ENCODE data around the gene HOXA3.

- TF ChIP-seq EZH2 (IDR thresholded peaks at IDR 0.05; ENCODE audit: insufficient read depth, low read length), result no peak
- TF ChIP-seq, protein P1, sequence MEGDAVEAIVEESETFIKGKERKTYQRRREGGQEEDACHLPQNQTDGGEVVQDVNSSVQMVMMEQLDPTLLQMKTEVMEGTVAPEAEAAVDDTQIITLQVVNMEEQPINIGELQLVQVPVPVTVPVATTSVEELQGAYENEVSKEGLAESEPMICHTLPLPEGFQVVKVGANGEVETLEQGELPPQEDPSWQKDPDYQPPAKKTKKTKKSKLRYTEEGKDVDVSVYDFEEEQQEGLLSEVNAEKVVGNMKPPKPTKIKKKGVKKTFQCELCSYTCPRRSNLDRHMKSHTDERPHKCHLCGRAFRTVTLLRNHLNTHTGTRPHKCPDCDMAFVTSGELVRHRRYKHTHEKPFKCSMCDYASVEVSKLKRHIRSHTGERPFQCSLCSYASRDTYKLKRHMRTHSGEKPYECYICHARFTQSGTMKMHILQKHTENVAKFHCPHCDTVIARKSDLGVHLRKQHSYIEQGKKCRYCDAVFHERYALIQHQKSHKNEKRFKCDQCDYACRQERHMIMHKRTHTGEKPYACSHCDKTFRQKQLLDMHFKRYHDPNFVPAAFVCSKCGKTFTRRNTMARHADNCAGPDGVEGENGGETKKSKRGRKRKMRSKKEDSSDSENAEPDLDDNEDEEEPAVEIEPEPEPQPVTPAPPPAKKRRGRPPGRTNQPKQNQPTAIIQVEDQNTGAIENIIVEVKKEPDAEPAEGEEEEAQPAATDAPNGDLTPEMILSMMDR (IDR thresholded peaks at IDR 0.05; ENCODE audit: insufficient read depth, low read depth, low read length), result no peak
Observed at GRCh38 chr7:27122077-27122910, 30.1 kb downstream of the HOXA3 start.
